Nephron (organoid): ENCODE measurements around the gene SIM1.

ENCODE experiments used
- H3K27ac Mint-ChIP-seq, 3 experiments: 2 replicates each; pipeline ENCODE4 v1.8.0; 2020; ENCODE audit warnings: mixed read lengths in 3 of 3, mild to moderate bottlenecking in 2 of 3, moderate library complexity in 1 of 3
- H3K27me3 Mint-ChIP-seq: 2 replicates; pipeline ENCODE4 v1.8.0; 2021; ENCODE audit warnings: low read depth, mild to moderate bottlenecking, moderate library complexity, mixed read lengths
- H3K36me3 Mint-ChIP-seq: 2 replicates; pipeline ENCODE4 v1.8.0; 2020; ENCODE audit warnings: low read depth, mixed read lengths
- H3K4me1 Mint-ChIP-seq: 2 replicates; pipeline ENCODE4 v1.8.0; 2020; ENCODE audit warnings: mixed read lengths
- H3K4me3 Mint-ChIP-seq, 3 experiments: 2 replicates each; pipeline ENCODE4 v1.8.0; 2020; ENCODE audit warnings: mild to moderate bottlenecking in 3 of 3, mixed read lengths in 3 of 3, moderate library complexity in 2 of 3
- H3K9me3 Mint-ChIP-seq: 2 replicates; pipeline ENCODE4 v1.8.0; 2020; ENCODE audit warnings: mixed read lengths
- TF ChIP-seq, protein P1 (sequence below), 3 experiments: fragments of 200-600 bp; sonication (generic); IDR thresholded peaks; one replicate each; pipeline ENCODE4 v1.5.0; 2021; ENCODE audit warnings: antibody characterized with exemption in 3 of 3; ENCODE audit not compliant: unreplicated experiment in 3 of 3

Gene SIM1

DNA sequence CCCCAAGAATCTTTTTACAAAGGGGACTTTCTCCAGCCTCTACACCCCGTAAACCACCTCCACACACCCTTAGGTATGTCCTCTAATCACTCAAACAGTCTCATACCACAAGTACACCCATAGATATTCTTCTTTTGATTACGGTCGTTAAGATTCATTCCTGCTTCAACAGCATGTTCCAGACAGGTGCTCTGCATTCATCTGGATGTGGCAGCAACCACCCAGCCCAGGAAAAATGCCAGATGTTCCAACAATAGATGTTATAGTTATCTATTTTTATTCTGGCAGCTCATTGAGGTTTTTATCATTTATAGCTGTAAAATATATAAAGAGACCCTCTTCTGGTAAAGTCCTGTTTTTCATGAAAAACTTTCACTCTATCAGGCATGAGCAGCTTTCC lies 60.7 kb downstream of the SIM1 start:
- Mint-ChIP-seq H3K27me3 (no peaks in the 10 kb centered on the region), H3K4me1 (no peaks in the 10 kb centered on the region), H3K36me3 (peaks cover 19% of the 10 kb centered on the region), H3K9me3 (no peaks in the 10 kb centered on the region), H3K27ac (peak overlapping the region in 1 of 3 experiments; percentile 46), H3K4me3 (no peak overlapping the region)
- TF ChIP-seq, protein P1, sequence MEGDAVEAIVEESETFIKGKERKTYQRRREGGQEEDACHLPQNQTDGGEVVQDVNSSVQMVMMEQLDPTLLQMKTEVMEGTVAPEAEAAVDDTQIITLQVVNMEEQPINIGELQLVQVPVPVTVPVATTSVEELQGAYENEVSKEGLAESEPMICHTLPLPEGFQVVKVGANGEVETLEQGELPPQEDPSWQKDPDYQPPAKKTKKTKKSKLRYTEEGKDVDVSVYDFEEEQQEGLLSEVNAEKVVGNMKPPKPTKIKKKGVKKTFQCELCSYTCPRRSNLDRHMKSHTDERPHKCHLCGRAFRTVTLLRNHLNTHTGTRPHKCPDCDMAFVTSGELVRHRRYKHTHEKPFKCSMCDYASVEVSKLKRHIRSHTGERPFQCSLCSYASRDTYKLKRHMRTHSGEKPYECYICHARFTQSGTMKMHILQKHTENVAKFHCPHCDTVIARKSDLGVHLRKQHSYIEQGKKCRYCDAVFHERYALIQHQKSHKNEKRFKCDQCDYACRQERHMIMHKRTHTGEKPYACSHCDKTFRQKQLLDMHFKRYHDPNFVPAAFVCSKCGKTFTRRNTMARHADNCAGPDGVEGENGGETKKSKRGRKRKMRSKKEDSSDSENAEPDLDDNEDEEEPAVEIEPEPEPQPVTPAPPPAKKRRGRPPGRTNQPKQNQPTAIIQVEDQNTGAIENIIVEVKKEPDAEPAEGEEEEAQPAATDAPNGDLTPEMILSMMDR (IDR thresholded peaks at IDR 0.05; ENCODE audit: unreplicated experiment in 3 of 3) = no peak

GRCh38 chr6:100393493-100393892 lies 71.2 kb downstream of the SIM1 start:
- peaks cover 40% of the 10 kb centered on the region for H3K36me3 Mint-ChIP-seq
- no peaks in the 10 kb centered on the region for H3K9me3 Mint-ChIP-seq
- no peaks in the 10 kb centered on the region for H3K27me3 Mint-ChIP-seq
- no peak overlapping the region for H3K4me3 Mint-ChIP-seq
- H3K4me1 Mint-ChIP-seq = peaks cover 6% of the 10 kb centered on the region
- no peak overlapping the region for H3K27ac Mint-ChIP-seq
- TF ChIP-seq, protein P1 (IDR thresholded peaks at IDR 0.05; ENCODE audit: unreplicated experiment in 3 of 3) = no peak

DNA sequence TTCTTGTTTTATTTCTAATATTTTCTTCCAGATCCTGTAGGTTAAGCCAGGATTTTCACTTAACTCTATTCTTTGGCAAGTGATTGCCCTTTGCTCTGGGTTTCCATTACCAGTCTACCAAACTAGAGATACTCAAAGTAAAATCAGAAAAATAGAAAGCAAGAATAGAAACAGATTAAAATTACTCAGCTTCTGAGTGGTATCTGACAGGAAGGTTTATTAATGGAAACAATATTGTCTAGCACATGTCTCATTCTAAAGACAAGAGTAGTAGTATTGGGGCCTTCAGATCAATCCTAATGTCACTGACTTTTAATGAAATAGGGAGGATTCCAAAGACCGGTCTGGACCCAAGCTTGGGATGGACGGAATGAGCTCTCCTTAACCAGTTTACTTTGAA lies 72.3 kb downstream of the SIM1 start:
- H3K27ac Mint-ChIP-seq = no peak overlapping the region
- TF ChIP-seq, protein P1 (IDR thresholded peaks at IDR 0.05; ENCODE audit: unreplicated experiment in 3 of 3) = no peak
- peaks cover 6% of the 10 kb centered on the region for H3K4me1 Mint-ChIP-seq
- H3K4me3 Mint-ChIP-seq = no peak overlapping the region
- H3K9me3 Mint-ChIP-seq = no peaks in the 10 kb centered on the region
- no peaks in the 10 kb centered on the region for H3K27me3 Mint-ChIP-seq
- peaks cover 32% of the 10 kb centered on the region for H3K36me3 Mint-ChIP-seq

GRCh38 chr6:100388868-100389519 lies 75.7 kb downstream of the SIM1 start:
- Mint-ChIP-seq H3K4me3 (no peak overlapping the region), H3K36me3 (peaks cover 20% of the 10 kb centered on the region), H3K4me1 (peaks cover 6% of the 10 kb centered on the region), H3K27me3 (no peaks in the 10 kb centered on the region), H3K9me3 (no peaks in the 10 kb centered on the region), H3K27ac (no peak overlapping the region)
- TF ChIP-seq, protein P1 (IDR thresholded peaks at IDR 0.05; ENCODE audit: unreplicated experiment in 3 of 3) = no peak

- H3K36me3 Mint-ChIP-seq = no peaks in the 10 kb centered on the region
- H3K4me1 Mint-ChIP-seq = no peaks in the 10 kb centered on the region
- H3K9me3 Mint-ChIP-seq = no peaks in the 10 kb centered on the region
- H3K27ac Mint-ChIP-seq = peak overlapping the region in 1 of 3 experiments; percentile 47
- no peak overlapping the region for H3K4me3 Mint-ChIP-seq
- no peaks in the 10 kb centered on the region for H3K27me3 Mint-ChIP-seq
- TF ChIP-seq, protein P1 (IDR thresholded peaks at IDR 0.05; ENCODE audit: unreplicated experiment in 3 of 3) = no peak
These were observed 81.9 kb downstream of the SIM1 start for GRCh38 chr6:100382767-100383195.

GRCh38 chr6:100382031-100382430 lies 82.7 kb downstream of the SIM1 start:
- Mint-ChIP-seq H3K9me3 (no peaks in the 10 kb centered on the region), H3K27ac (no peak overlapping the region), H3K36me3 (no peaks in the 10 kb centered on the region), H3K27me3 (no peaks in the 10 kb centered on the region), H3K4me1 (no peaks in the 10 kb centered on the region), H3K4me3 (no peak overlapping the region)
- TF ChIP-seq, protein P1 (IDR thresholded peaks at IDR 0.05; ENCODE audit: unreplicated experiment in 3 of 3) = no peak
